Measurements from ENCODE around the gene C9orf78.

GRCh38 chr9:129864991-129865647, 30.0 kb upstream of the C9orf78 start:
- TF ChIP-seq CTCF (IDR thresholded peaks at IDR 0.05): no peak
- TF ChIP-seq POLR2A (IDR thresholded peaks at IDR 0.05): no peak

Data from Peyer's patch (tissue), 4 donors.